Activated CD4-positive, alpha-beta T cell treated with anti-CD3 and anti-CD28 coated beads, Interleukin-2, amount 50 U/mL, for 4 hours (primary cell): ENCODE results near the gene WWOX.
"Not testable (repeated sequence)": the region's sequence is repeated elsewhere in the genome, so short reads cannot be mapped to it uniquely, and the experiment has no call there.

Experiments used
- DNase-seq, 2 experiments: peaks; one replicate each; pipeline ENCODE4 v3.0.0-alpha.2; 2020

WWOX gene

DNA sequence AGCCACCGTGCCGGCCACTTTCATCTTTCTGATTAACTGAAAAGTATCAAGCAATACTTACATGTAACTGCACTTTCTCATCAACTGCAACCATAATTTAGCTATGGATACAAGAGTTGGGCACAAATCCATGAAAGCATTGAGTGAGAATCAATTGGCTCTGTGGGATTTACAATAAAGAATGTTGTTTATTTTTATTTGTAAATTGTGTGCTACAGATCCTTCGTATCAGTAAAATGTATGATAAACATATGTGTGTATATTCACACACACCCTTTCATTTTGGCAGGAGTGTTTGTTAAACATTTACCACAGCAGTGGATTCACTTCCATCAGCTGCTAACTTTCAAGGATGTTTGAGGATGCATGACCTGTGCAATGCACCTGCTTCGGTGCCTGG is 411.0 kb downstream of the WWOX start:
- DNase-seq, result no peak

DNA sequence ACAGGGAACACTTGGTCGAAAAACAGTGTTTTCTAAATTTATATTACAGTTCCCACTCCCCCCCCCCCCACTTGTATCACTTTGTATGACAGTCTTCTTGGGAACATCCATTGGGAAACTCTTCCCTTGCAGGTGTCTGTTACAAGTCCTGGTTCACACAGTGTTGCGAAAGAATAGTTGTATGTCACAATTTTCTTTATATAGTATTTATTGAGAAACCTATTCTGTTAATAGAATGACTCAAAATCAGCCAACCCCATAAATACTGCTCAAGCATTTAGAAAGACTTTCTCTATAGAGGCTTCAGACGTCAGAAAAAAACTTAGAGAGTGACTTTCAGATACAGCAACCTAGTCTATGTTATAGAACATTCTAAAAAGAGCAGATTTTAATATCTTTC is 414.4 kb downstream of the WWOX start:
- no peak for DNase-seq

- DNase-seq, result not testable (repeated sequence)
Measured at GRCh38 chr16:78514888-78515287, 415.4 kb downstream of the WWOX start.

DNA sequence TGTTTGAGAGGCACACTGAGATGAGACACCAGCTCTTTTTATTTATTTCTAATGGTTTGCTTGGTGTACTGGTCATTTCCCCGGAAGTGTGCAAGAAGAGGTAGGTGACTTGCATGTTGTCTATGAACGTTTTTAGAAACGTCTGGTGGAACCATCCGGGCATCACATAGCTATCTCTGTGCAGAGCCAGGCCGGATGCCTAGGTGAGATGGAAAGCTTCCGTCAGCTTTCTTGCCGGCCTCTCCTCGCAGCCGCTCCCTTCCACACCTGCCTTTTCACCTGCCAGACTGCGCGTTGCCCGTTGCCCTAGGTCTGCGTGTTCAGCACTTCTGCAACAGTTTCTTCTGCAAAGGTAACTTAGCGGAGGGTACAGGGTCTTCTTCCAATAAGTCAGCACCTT is 416.0 kb downstream of the WWOX start:
- no peak for DNase-seq

DNA sequence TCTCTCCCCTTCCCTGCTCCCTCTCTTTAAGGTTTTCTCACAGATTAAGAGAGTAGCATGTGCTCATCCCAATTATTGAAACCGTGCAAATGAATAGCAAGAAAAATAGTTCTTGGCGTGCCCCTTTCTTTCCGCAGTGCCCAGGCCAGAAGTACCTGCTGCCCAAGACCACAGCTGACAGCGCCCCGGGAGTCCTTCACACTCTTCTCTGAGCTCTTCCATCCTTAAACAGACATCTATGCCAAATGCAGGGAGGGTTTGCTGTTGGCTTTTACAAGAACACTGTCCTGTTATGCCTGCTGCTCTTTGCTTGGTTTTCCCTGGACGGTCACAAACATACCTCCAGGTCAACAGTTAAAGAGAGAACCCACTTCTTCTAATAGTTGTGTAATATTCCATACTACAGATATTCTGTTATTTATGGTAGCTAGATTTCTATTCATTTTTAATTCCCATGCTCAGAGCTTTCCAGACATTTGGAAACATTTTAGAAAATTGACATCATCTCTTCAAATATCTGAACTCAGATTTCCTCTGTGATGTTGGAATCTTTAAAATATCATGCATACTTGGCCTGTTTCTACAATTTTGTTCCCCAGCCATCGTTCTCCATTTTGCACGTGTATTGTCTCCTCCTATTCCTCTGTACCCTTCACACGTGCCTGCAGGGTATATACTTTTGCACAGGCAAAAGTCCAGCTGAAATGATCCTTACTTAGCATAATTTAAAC is 416.7 kb downstream of the WWOX start:
- DNase-seq, result no peak

DNA sequence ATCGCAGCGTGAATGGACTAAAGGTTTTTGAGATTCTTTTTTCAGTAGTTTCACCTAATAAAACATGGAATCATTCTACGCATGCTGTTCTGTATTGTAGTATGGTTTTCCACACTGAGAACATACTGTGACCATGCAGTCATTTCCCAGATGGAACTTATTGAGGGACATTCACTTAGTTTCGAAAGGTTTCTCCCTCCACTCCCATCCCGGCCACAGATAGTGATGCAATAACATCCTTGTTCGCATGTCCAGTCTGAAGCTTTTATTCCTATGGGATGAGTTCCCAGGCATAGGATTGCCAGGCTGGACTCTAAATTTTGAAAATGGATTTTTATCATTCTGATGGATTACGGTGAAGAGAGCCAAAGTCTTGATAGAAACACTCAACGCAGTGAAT is 420.4 kb downstream of the WWOX start:
- no peak for DNase-seq

DNA sequence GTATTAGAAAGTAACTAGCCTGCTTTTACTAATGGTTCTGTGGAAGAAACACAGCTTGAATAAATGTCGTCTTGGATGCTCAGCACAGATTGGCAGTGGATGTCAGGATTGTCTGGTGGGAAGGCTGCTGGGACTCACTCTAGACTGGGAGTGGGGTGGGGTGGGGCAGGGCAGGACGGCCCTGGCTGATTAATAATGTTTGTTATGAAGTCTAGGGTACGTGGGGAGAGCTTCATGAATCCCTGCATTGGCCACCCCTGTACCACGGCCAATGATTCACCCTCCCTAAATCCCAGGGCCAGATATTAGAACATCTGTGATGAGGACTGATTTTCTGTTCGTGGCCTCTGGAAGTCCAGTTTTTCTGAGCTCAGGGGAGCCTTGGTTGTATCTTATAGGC is 421.0 kb downstream of the WWOX start:
- DNase-seq, result no peak

GRCh38 chr16:78522327-78522726 is 422.9 kb downstream of the WWOX start:
- no peak for DNase-seq

DNA sequence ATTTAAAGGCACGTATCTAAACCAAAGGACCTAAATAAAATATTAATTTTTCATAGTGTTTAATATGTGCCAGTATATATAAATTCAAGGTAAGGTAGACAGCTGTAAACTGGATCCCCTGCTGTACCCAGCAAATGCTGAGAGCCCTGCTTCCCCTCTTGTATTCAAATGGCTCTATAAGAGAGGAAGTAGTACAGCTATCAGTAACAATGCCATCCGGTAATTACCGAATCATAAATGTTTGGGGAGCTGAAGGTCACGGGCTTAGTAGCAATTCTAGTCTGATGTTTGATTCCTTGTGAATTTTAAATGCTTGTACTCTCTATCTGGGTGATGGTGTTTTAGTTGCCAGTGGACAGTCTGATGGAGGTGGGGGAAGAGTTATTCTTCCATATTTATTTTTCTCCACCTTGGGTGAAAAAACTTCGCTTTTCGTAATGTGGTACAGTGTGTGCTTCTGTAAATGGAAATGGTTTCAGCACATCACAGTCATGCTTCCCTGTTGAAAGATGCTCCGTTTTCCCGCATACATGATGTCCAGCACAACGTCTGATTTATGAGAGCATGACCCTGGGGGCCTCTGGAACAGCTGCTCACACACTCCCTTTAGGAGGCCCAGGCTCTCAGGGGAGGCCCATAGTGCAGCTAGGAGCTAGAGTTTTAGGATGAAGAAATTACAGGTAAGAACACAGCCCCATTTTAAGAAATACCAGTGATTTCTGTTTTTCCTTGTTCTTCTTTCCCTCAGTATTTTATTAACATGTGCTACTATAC is 423.9 kb downstream of the WWOX start:
- no peak for DNase-seq

DNA sequence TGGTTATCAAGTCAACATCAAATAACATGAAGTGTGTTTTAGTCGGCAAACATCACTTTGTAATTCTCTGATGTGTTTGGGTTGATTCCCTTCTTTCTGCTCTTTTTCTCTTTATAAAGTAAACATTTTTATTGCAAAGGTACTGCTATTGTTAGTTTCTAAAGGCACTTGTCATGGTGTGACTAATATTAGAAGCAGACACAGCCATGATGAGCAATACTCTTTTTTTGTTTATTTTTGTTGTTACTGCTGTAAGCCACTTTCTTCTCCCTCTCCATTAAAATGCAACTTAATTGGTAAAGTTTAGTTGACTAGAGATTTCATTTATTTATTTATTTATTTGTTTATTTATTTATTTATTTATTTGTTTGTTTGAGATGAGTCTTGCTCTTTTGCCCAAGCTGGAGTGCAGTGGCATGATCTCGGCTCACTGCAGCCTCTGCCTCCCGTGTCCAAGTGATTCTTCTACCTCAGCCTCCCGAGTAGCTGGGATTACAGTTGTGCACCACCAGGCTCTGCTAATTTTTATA is 424.7 kb downstream of the WWOX start:
- DNase-seq, result no peak

GRCh38 chr16:78528265-78528664 is 428.8 kb downstream of the WWOX start:
- no peak for DNase-seq

DNA sequence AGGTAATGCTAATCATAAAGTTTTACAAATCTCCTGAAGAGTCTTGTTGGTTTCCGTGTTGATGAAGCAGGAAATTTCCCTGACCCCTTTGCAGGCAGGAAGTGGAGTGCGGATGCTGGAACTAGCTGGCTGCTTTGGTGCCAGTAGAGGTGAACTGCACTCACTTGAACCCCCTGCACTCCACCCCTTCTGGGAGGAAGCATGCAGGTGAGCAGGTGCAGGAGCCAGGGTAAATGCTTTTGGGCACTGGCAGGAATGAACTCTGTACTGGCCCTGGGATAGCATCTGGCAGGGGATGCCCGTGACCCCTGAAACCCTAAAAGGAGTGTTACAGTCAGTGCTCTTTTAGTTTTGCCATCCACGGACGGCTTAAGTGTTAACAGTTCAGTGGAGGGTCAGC is 430.4 kb downstream of the WWOX start:
- DNase-seq, result no peak

- no peak for DNase-seq
Measured at GRCh38 chr16:78530283-78530682, 430.8 kb downstream of the WWOX start.

DNA sequence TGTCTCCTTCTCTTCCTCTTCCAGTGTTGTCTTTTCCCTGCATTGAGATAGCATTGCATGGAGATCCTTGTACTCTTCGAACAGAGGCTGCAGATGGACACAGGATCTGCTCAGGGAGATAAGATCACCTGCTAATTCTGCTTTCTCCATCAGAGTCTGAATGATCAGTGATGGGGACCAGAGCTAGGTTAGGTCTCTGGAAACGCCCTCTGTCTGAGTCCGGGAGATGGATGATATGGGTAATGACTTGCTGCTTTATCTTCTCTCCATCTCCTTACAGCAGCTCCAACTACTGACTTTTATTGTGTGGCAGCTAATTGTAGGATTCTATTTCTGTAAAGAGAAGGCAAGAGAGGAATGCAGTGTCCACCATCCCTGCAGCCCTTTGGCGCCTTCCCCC is 435.6 kb downstream of the WWOX start:
- no peak for DNase-seq

GRCh38 chr16:78537511-78537910 is 438.1 kb downstream of the WWOX start:
- no peak for DNase-seq

DNA sequence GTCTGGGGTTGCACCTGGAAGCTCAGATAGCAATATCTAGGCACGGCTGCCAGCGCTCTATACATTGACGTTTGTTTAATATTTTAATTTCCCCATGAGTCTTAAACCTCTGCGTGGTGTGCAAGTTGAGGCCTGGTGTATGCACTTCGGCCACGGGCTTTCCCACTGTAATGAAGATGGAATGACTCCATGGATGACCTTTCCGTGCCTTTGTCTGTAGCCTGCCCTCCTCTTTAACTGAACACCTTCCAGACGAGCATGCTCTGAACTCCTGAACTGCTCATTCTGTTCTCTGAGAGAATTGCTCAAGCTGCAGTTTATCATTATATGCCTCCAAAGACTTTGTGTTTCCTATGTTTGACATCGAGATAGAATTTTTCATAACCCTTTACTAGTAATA is 438.8 kb downstream of the WWOX start:
- DNase-seq, result no peak

DNA sequence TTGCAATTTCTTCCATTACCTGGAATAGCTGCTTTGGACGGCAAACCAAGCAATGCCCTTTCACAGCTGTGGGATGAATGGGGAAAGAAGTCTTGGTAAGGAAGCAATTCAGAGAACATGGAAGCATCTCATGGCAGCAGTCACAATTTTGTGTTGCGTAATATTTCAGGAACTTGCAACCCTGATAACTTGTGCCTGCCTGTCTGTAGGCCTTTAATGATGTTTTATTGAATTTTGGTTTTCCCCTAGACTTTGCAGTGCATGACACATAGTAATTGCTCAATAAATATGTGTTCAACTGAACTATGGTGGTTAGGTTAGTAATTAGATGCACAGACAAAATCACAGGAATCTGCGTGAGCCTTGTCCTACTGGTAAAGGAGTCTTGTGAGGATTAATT is 439.5 kb downstream of the WWOX start:
- DNase-seq, result no peak

DNA sequence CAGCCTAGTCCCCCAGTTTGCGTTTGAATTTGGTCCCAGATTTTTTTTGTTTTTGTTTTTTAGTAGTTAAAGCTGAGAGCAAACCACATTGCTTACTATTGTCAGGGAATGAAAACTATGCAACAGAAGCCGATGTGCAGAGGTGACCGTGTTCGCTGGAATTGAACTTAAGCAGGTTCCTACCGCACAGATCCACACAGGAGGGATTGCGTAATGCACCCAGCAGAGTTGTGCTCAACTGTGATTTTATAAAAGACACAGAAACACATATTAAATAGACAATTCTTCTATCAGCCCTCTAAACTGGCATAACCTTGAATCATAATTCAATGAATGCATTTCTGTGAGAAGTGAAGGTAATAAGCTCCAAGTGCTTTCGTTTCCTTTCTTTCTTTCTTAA is 443.0 kb downstream of the WWOX start:
- no peak for DNase-seq

GRCh38 chr16:78543023-78543422 is 443.6 kb downstream of the WWOX start:
- DNase-seq, result no peak

- no peak for DNase-seq
Measured at GRCh38 chr16:78549366-78549765, 449.9 kb downstream of the WWOX start.

DNA sequence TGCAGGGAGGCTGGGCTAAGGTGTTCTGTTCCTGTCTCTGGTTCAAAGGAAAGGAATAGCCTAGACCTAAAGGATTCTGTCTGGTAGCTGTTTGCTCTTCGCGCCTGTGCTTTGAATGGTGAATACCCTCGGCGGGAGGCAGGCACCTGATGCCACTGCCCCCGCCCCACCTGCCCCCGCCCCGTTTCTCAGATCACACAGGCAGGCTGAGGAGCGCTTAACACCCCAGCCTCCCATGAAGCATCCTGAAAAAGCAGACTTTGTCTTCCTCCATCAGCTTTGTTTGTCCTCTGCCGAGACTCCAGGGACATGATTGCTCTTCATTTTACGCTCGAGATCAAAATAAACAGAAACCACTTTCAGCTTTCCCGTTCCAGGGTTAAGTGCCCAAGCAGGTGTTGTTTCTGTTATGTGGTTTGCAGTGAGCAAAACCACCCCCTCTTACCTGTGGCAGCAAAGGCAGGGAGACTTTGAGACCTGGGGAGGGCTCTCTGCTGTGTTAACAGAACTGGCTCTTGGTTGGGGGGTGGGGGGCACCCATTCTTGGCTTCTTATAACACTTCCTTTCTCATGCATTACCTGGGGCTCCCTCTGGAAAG is 452.1 kb downstream of the WWOX start:
- DNase-seq, result no peak

DNA sequence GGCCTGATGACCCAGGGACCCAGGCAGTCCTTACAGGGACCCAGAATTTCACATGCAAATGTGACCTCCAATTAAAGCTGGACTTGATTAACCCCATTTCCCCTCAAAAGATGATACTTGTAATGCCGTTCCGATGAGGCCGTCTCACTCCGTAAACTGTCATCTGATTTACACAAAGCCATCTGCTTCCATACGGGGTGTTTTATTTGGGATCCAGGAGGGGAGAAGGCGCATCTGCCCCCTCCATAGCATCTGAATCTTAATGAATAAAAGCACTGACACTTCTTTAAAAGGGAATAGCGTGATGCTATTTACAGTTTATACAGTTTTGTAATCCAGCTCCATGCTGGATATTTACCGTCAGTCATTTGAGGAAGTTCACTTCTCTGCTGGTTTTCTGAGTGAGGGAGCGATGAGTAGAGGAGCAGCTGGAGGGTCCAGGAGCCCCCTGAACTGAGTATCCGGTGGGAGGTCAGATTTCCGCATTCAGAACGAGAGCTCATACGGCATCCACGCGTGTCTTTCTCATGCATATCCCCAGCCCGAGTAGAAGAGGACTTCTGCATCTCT is 452.7 kb downstream of the WWOX start:
- no peak for DNase-seq

DNA sequence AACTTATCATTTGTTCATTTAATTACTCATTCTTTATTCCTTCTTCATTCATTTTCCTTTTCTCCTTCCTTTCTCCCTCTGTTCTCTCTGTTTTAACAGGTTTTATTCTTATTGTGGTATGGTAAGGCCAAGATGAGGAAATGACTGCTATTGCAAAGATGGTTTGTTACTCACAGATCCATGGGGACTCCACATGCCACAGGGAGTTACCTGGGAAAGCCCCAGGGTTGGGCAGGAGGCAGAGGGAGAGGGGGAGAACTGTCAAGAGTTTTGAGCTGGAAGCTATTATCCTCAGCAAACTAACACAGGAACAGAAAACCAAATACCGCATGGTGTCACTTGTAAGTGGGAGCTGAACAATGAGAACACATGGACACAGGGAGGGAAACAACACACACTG is 453.3 kb downstream of the WWOX start:
- no peak for DNase-seq
